ENCODE data around the gene ALG12.

DNA sequence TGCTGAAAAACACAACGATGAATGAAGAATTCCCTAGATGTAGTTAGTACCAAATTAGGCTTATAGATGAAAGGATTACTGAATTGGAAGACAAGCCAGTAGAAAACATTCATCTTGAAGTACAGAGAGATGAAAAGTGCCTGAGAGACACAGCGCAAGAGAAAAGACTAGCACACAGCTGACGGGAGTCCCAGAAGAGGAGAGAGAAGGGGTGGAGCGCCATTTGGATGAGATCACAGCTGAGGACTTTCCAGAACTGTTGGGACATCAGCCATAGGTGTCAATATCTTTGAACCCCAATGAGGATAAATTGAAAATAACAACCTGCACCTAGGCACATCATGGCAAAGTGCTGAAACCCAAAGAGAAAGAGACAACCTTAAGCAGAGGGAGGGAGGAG is 25.2 kb downstream of the ALG12 start:
- TF ChIP-seq POLR2A (IDR thresholded peaks at IDR 0.05; ENCODE audit: low read depth, low read length) (no peak), POLR2AphosphoS5 (IDR thresholded peaks at IDR 0.05; ENCODE audit: low read depth, low read length) (no peak)
